D341Med (cell line): ENCODE data around the gene LRP1B.

ENCODE experiments used
- DNase-seq: peaks from one replicate; pipeline ENCODE4 v3.0.0; 2012; ENCODE audit warnings: low spot score

LRP1B gene

DNA sequence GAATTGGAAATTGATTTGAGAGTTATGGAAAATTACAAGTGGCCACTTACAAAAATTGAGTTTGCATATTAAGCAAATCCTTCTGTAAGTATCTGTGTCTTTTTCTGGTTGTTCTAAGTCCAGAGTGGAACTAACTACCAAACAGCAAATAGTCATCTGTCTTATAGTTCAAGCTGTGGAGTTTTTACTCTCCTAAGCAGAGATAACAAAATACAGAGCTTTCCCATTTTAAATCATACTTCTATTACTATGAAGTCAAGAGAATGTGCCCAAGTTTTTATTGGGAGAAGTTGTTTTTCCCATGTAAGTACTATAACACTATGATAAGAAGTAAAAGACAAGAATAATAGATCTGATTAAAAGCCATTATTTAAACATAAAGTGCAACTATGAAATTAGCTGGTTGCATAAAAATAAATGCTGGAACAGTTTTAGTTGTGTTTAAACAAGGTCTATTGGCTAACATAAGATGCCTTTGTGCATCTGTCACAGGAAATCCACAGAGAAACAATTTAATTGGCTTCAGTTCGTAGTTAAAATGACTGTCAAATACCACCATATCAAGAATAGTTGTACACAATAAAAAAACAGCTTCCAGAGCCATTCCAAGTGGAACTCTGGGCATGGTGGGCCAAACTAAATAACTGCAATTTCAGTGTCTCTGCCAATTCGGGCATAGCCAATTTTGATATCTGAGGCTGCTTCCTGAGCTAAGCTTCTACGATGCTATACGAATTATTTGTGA is 1883.2 kb downstream of the LRP1B start:
- no peak for DNase-seq

- no peak for DNase-seq
These were observed 1883.9 kb downstream of the LRP1B start for GRCh38 chr2:140246957-140247356.

GRCh38 chr2:140246058-140246457 is 1884.8 kb downstream of the LRP1B start:
- DNase-seq = no peak

DNA sequence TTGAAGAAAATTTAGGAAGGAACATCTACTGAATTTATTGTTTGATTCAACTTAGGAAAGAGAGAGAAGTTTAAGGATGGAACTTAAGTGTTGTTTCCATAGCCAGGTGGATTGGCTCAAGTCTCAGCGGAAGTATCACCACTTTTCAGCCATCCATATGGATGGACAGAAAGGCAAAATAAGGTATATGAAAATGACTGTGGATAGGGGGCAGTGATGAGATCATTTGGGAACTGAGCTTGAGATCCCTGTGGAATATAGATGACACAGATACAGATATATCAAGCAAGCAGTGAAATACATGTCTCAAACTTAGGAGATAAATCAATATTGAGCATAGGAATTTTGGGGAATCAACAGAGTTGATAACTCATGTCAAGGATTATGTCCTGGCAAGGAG is 1887.9 kb downstream of the LRP1B start:
- DNase-seq = no peak

DNA sequence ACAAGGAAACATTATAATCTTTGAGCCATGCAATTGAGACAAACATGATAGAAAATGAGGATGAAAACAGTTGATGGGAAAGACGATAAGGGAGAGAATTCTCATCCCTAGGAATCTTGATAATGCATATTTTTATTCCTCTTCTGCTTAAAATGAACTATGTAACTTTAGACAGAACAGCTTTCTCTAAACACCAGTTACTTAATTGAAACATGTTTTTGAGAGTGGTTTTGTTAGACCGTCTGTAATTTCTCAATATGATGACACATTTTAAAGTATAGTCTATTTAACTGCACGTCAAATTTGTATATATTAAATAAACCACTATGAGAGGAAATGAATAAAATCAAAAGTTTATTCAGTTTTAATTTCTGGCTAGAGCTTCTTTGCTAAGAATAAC is 1896.7 kb downstream of the LRP1B start:
- no peak for DNase-seq

GRCh38 chr2:140210963-140211362 is 1919.9 kb downstream of the LRP1B start:
- DNase-seq = no peak

GRCh38 chr2:140205093-140205492 is 1925.7 kb downstream of the LRP1B start:
- no peak for DNase-seq

DNA sequence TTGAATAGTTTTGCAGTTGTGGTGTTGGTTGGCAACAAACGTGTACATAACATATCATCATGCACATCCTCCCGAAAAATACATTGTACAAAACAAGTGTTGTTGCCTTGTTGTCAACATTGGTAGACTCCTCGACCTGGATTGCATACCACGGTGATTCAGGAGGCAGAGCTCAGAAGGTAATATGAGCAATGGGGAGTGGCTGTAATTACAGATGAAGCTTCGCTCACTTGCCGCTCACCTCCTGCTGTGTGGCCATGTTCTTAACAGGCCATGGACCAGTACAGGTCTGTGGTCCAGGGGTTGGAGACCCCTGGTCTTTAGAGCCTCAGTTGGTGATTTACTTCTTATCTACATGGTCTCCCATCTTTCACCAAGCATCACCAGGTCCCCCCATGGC is 1927.5 kb downstream of the LRP1B start:
- DNase-seq = no peak

DNA sequence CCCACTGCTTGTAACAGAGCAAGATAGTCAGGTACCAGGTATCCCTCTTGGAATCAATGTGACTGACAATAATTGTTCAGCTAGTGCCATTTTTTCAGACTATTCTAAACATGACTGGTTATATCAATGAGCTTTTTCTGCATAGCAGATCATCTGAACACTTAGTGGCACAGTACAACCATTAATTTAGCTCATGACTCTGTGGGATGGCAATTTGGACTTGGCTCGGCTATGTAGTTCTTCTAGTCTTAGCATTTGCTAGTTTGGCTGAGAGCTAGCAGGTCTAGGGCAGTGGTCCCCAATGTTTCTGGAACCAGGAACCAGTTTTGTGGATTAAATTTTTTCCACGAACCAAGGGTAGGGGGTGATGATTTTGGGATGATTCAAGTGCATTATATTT is 1929.2 kb downstream of the LRP1B start:
- DNase-seq = no peak

DNA sequence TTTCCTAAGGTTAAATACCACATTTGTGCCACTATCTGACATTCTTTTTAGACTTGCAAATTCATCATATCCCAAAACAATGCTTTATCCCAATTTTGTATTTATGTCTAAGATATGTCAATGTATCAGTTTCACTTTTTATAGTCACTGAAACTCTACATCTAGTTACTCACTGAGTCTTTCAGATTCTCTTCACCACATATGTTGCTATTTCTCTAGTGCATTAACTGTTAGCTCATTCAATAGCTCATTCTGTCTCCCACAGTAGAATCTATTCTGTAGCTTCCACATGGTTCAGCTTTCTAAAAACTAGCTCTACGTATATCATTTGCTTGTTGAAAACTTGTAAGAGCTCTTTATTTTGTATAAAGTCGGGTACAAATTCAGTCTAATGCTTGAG is 1930.1 kb downstream of the LRP1B start:
- DNase-seq = no peak

DNA sequence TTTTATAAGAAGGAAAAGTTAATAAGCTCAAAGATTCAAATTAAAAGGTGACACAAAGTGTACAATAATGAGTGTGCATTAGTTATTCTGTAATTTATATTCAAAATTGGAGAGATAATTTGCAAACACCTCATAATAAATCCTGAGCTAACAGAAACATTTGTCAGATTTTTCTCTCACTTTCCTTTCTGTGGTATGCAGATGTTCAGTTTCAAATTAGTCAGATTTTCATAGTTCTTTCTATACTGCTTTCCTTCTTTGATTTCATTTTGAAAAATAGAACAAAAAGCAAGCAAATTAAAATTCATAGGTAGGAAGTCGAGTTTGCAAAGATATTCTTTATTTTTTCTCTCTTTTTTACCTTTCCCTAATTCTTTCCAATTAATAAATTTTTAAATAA is 1930.5 kb downstream of the LRP1B start:
- no peak for DNase-seq

GRCh38 chr2:140199312-140199711 is 1931.5 kb downstream of the LRP1B start:
- no peak for DNase-seq

- DNase-seq = no peak
These were observed 1943.7 kb downstream of the LRP1B start for GRCh38 chr2:140187086-140187485.

- no peak for DNase-seq
These were observed 1944.5 kb downstream of the LRP1B start for GRCh38 chr2:140186313-140186712.

- DNase-seq = no peak
These were observed 1945.7 kb downstream of the LRP1B start for GRCh38 chr2:140185076-140185475.

DNA sequence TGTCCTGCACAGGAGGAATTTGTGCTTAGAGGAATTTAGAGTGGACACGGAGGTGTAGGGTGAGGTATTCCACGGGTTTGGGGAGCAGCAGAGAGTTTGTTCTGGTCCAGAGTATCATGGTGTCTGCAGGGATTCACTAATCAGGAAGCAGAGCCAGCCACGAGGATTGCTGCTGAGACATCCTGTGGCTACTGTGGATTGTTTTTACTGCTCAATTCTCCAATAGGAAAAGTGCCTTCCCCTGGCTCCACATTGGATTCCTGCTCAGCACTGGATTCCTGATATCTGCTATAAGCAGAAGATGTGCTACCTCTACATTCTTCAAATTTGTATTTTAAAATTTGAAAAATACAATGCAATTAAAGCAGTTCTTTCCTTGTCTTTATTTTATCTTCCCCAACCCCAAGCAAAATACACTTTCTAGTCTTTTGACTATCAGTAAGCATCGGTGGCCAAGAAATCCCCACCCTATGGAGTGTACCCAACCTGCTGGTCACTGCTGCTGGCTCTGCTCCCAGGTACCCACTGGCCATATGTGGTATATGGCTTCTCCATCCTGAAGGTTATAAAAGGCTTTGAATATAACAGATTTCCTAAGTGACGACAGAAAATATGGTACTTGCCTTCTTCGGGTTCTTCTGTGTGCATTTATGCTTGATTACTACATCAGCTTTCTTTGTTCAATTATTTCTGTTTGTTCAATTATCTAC is 1947.6 kb downstream of the LRP1B start:
- DNase-seq = no peak
